HEK293T (cell line): Measurements from ENCODE around the gene PDE4DIP.
"Not testable (repeated sequence)": the region's sequence is repeated elsewhere in the genome, so short reads cannot be mapped to it uniquely, and the experiment has no call there.

Source experiments
- FOXK2 ChIP-seq: fragments of 450-650 bp; IDR thresholded peaks from 2 replicates; pipeline ENCODE4 v1.6.1; 2016; ENCODE audit warnings: mild to moderate bottlenecking
- SUZ12 ChIP-seq: fragments of 450-650 bp; IDR thresholded peaks from 2 replicates; pipeline ENCODE4 v1.6.1; 2016; ENCODE audit warnings: mild to moderate bottlenecking

DNA sequence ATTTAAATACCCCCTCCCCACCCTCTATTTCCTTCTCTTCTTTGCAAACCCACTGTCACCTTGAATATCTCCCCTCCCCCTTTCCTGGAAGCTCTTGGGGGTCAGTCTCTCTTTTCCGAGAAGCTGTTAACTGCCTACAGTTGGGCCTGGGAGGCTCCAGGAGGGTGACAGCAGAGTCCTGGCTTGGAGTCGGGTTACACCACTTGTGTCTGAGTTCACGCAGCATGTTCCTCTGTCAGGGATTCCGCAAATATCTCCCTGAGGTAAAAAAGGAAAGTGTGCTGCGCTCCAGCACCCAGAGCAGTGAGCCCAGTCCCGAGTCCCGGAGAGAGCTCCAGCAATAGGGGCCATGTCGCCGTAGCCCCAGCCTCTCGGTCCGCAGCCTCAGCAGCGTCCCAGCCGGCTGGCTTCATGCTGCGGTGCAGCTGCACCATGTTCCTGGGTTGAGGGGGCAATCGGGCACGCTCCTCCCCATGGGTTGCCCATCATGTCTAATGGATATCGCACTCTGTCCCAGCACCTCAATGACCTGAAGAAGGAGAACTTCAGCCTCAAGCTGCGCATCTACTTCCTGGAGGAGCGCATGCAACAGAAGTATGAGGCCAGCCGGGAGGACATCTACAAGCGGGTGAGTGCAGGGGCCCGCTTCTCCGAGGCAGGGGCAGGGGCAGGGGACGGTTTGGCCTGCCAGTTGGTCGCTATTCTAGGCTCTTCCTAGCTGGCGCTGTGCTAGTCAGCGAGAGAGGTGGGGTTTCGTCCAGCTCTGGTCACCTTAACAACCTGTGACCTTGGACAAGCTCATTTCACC lies 45.2 kb downstream of the PDE4DIP start:
- TF ChIP-seq FOXK2, SUZ12: not testable (repeated sequence)
